ENCODE measurements around the gene BPIFA3. TPM values are rescaled to one million over a fixed set of nuclear protein-coding genes. Genes with fewer than 3 reads are reported as not detected.

The BPIFA3 gene
- total and polyA plus RNA-seq, 9 of the 15 experiments (the other 6 are each of a cell fraction or from before 2014, with no cell fraction given) = not detected

- no TSS peak for BruUV-seq (replicated peaks)
- H3K79me2 ChIP-seq (ENCODE audit: control insufficient read depth, insufficient read depth, low read length) = no peaks in the 10 kb centered on the region
- no peak overlapping the region; the same call in 1 of the 3 replicates for H3K27ac ChIP-seq (ENCODE audit: extremely low read depth, low read depth, low read length)
- WGBS (ENCODE audit: insufficient coverage, low coverage, missing lambda C conversion rate) = 0% methylated on average over 5 of the region's 5 CpGs
- in situ Hi-C loops (cut with MboI) = no loop called here
- H3K4me3 ChIP-seq = no peak overlapping the region
- intact Hi-C loops (cut with micrococcal nuclease) = no loop called here
- peak overlapping the region; percentile 52 for H2AFZ ChIP-seq (ENCODE audit: low read depth, low read length)
- H3K4me1 ChIP-seq (replicated peaks in 1 of 2; ENCODE audit: control insufficient read depth in 2 of 2, insufficient read depth in 2 of 2, low read length in 2 of 2) = peaks cover 3 to 13% of the 10 kb centered on the region in 2 experiments; a peak in 3 of 5 replicates
- no peaks in the 10 kb centered on the region for H4K20me1 ChIP-seq (replicated peaks; ENCODE audit: control insufficient read depth, insufficient read depth, low read length)
- FAIRE-seq (peak; percentile 75), DNase-seq (ENCODE audit: extremely low read depth in 1 of 4, low spot score in 3 of 4) (peak; percentile 45 to 76 (median 64)), ATAC-seq (peak; percentile 74)
- no peaks in the 10 kb centered on the region for H3K27me3 ChIP-seq (ENCODE audit: control insufficient read depth in 2 of 2, insufficient read depth in 2 of 2, low read length in 2 of 2)
- ChIA-PET POLR2A (interaction anchor here (1.0 kb wide), 1 partner anchor 11 kb away, joined by 3 read pairs; no protein-coding TSS in a partner anchor), CTCF (ENCODE audit: low intra/inter-chr PET ratio) (no interaction called here)
- H3K4me2 ChIP-seq (ENCODE audit: insufficient read depth, low read length) = peak overlapping the region; percentile 33; the same call in 1 of the 2 replicates
- no peaks in the 10 kb centered on the region for H3K36me3 ChIP-seq (ENCODE audit: control insufficient read depth, insufficient read depth, low read length)
- peak overlapping the region in 1 of 2 experiments; percentile 63; a peak in 1 of 4 replicates for H3K9ac ChIP-seq (ENCODE audit: insufficient read depth in 1 of 2, low read depth in 2 of 2, low read length in 2 of 2)
- no peaks in the 10 kb centered on the region for H3K9me3 ChIP-seq (replicated peaks; ENCODE audit: control insufficient read depth, insufficient read depth, low read depth, low read length)
- no peaks in the 10 kb centered on the region for H3K9me1 ChIP-seq (ENCODE audit: control insufficient read depth, insufficient read depth, low read length)
- TF ChIP-seq ARHGAP35 (IDR thresholded peaks at IDR 0.05; ENCODE audit: partially characterized antibody) (no peak), TRIM24 (IDR thresholded peaks at IDR 0.05) (peak in 1 of 2 experiments; percentile 42; a peak in 1 of 4 replicates), TAF1 (IDR thresholded peaks at IDR 0.05; ENCODE audit: control insufficient read depth, extremely low read depth, insufficient read depth, low read length, severe bottlenecking) (no peak), SMAD2 (IDR thresholded peaks at IDR 0.05; ENCODE audit: low read depth, low read length) (no peak), EP300 (IDR thresholded peaks at IDR 0.05; ENCODE audit: low read length) (peak; percentile 62; the same call in 1 of the 2 replicates), ADNP (tag; IDR thresholded peaks at IDR 0.05) (peak; percentile 48; the same call in 1 of the 2 replicates), ZNF586 (CRISPR knock-in tag; conservative IDR thresholded peaks at IDR 0.05) (no peak), BACH1 (tag; IDR thresholded peaks at IDR 0.05) (no peak), ZKSCAN1 (IDR thresholded peaks at IDR 0.05; ENCODE audit: low read depth, low read length) (no peak), SIN3B (IDR thresholded peaks at IDR 0.05; ENCODE audit: low read depth) (no peak), ZNF644 (tag; IDR thresholded peaks at IDR 0.05; ENCODE audit: low read depth) (no peak), FOSL1 (tag; conservative IDR thresholded peaks at IDR 0.05) (peak; percentile 96), SMAD4 (CRISPR knock-in tag; conservative IDR thresholded peaks at IDR 0.05) (peak; percentile 52; the same call in 1 of the 2 replicates), POLR2AphosphoS2 (IDR thresholded peaks at IDR 0.05; ENCODE audit: low read length) (no peak), MEF2D (tag; conservative IDR thresholded peaks at IDR 0.05; ENCODE audit: low read depth) (no peak), ARID3A (IDR thresholded peaks at IDR 0.05; ENCODE audit: borderline replicate concordance, low read depth, low read length) (no peak), NCOR1 (IDR thresholded peaks at IDR 0.05) (peak; percentile 54; the same call in 1 of the 2 replicates), JUND (IDR thresholded peaks at IDR 0.05; ENCODE audit: borderline replicate concordance, low read depth, low read length) (peak; percentile 96), JUND (tag; IDR thresholded peaks at IDR 0.05; ENCODE audit: borderline replicate concordance, low read depth, low read length) (peak; percentile 93; the same call in 2 of the 3 replicates)
- TF ChIP-seq, protein P1, sequence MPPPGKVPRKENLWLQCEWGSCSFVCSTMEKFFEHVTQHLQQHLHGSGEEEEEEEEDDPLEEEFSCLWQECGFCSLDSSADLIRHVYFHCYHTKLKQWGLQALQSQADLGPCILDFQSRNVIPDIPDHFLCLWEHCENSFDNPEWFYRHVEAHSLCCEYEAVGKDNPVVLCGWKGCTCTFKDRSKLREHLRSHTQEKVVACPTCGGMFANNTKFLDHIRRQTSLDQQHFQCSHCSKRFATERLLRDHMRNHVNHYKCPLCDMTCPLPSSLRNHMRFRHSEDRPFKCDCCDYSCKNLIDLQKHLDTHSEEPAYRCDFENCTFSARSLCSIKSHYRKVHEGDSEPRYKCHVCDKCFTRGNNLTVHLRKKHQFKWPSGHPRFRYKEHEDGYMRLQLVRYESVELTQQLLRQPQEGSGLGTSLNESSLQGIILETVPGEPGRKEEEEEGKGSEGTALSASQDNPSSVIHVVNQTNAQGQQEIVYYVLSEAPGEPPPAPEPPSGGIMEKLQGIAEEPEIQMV (tag; conservative IDR thresholded peaks at IDR 0.05; ENCODE audit: low read depth) = no peak
These were observed 40.1 kb downstream of the BPIFA3 start for GRCh38 chr20:33257237-33257636.

Measured in K562 (cell line).